HepG2 (cell line): ENCODE measurements around the gene STOML3. TPM values are rescaled to one million over a fixed set of nuclear protein-coding genes. Genes with fewer than 3 reads are reported as not detected.
"Not testable (repeated sequence)": the region's sequence is repeated elsewhere in the genome, so short reads cannot be mapped to it uniquely, and the experiment has no call there.

ENCODE experiments used
- ATAC-seq: fragments of 200-7000 bp; cut with Tn5 transposase; 3 replicates; pipeline ENCODE4 v1.9.1; 2020; ENCODE audit warnings: mild to moderate bottlenecking, moderate library complexity
- BruUV-seq: library from RNA; stranded (reverse); fragments of 400-500 nt; replicated peaks from 2 replicates; lab custom pipeline; 2021; lab: Mats Ljungman, UMichigan
- CTCF ChIA-PET: fragments of 300-600 bp; formaldehyde crosslinking; extraction: SDS; loops from one replicate; lab custom pipeline; 2021; ENCODE audit warnings: low total read pairs, inconsistent platforms, low intra/inter-chr PET ratio; lab: Yijun Ruan, JAX
- POLR2A ChIA-PET: fragments of 350-600 bp; sonication (Branson Sonifier 250); formaldehyde crosslinking; loops from one replicate; lab custom pipeline; 2020; ENCODE audit warnings: antibody characterized with exemption, inconsistent platforms; lab: Yijun Ruan, JAX
- DNase-seq: peaks from one replicate; pipeline ENCODE4 v3.0.0-alpha.2; 2015; ENCODE audit warnings: low spot score
- FAIRE-seq: peaks from 3 replicates; lab custom pipeline; 2011; peaks lifted over from hg19 to GRCh38; lab: Jason Lieb, UNC
- H2AFZ ChIP-seq: one replicate; pipeline ENCODE4 v1.6.1; 2011; ENCODE audit warnings: low read length, inconsistent platforms
- H3K27ac ChIP-seq: fragments of 300-600 bp; 3 replicates; pipeline ENCODE4 v1.8.0; 2011; ENCODE audit warnings: mixed run types, mild to moderate bottlenecking, mixed read lengths, low read length, inconsistent platforms; ENCODE audit not compliant: insufficient read depth; ENCODE audit errors: extremely low read length
- H3K27me3 ChIP-seq, 2 experiments: fragments of 200-600 bp in 1 of 2; 2 replicates in 1 of 2; 3 replicates in 1 of 2; pipeline versions ENCODE4 v1.6.0 to v1.8.0; 2011; ENCODE audit warnings: low read length in 2 of 2, mild to moderate bottlenecking in 2 of 2, moderate library complexity in 2 of 2, inconsistent platforms in 1 of 2; ENCODE audit not compliant: insufficient read depth in 2 of 2, control insufficient read depth in 1 of 2
- H3K36me3 ChIP-seq, 2 experiments: fragments of 200-600 bp in 1 of 2; replicated peaks in 1 of 2; 2 replicates in 1 of 2; 3 replicates in 1 of 2; pipeline versions ENCODE4 v1.5.1 to v1.8.0; 2011; ENCODE audit warnings: low read length in 2 of 2, inconsistent platforms in 1 of 2; ENCODE audit not compliant: insufficient read depth in 2 of 2, control insufficient read depth in 1 of 2
- H3K4me1 ChIP-seq: 2 replicates; pipeline ENCODE4 v1.5.1; 2012; ENCODE audit warnings: low read length, inconsistent platforms; ENCODE audit not compliant: insufficient read depth
- H3K4me2 ChIP-seq: 2 replicates; pipeline ENCODE4 v1.6.0; 2011; ENCODE audit warnings: low read depth, low read length, inconsistent platforms
- H3K4me3 ChIP-seq, 3 experiments: fragments of 200-600 bp in 1 of 3; sonication (generic), shearing (Covaris generic) in 1 of 3; replicated peaks in 1 of 3; 2 replicates each; pipeline ENCODE4 v1.5.1; 2011 to 2016; ENCODE audit warnings: low read length in 3 of 3, inconsistent platforms in 2 of 3, low read depth in 2 of 3, mild to moderate bottlenecking in 2 of 3, control low read depth in 1 of 3, mixed read lengths in 1 of 3; ENCODE audit not compliant: insufficient read depth in 1 of 3
- H3K79me2 ChIP-seq: one replicate; pipeline ENCODE4 v1.6.1; 2011; ENCODE audit warnings: low read length, inconsistent platforms; ENCODE audit not compliant: insufficient read depth
- H3K9ac ChIP-seq: 2 replicates; pipeline ENCODE4 v1.6.0; 2011; ENCODE audit warnings: mild to moderate bottlenecking, low read depth, low read length, inconsistent platforms; ENCODE audit not compliant: insufficient read depth
- H3K9me3 ChIP-seq: 2 replicates; pipeline ENCODE4 v1.5.1; 2012; ENCODE audit warnings: mild to moderate bottlenecking, low read length
- H4K20me1 ChIP-seq: 2 replicates; pipeline ENCODE4 v1.6.0; 2011; ENCODE audit warnings: inconsistent platforms, mild to moderate bottlenecking, low read length, moderate library complexity; ENCODE audit not compliant: insufficient read depth
- FOSL1 ChIP-seq: sonication (generic); formaldehyde crosslinking; IDR thresholded peaks from 2 replicates; pipeline ENCODE4 v1.9.0; 2021; ENCODE audit warnings: missing genetic modification reagents, borderline replicate concordance
- HOXA3 ChIP-seq: sonication (generic); formaldehyde crosslinking; IDR thresholded peaks from 2 replicates; pipeline ENCODE4 v1.5.0; 2020; ENCODE audit warnings: missing genetic modification reagents
- STAG1 ChIP-seq: sonication (generic); formaldehyde crosslinking; IDR thresholded peaks from 2 replicates; pipeline ENCODE4 v1.4.0; 2020; ENCODE audit warnings: missing genetic modification reagents
- TAF1 ChIP-seq: sonication (generic); formaldehyde crosslinking; IDR thresholded peaks from 2 replicates; pipeline ENCODE4 v1.4.0; 2020; ENCODE audit warnings: missing genetic modification reagents
- ZNF281 ChIP-seq: sonication (generic); formaldehyde crosslinking; IDR thresholded peaks from 2 replicates; pipeline ENCODE4 v1.4.0; 2020; ENCODE audit warnings: missing genetic modification reagents, borderline replicate concordance
- WGBS: methylation state at CpG from one replicate; pipeline ENCODE4 v1.1.6; 2017; ENCODE audit warnings: low lambda C conversion rate; 5-methylcytosine and 5-hydroxymethylcytosine counted together
- in situ Hi-C: cut with HindIII; loops from 2 replicates; pipeline ENCODE4 v1.10.0; 2017; ENCODE audit warnings: low pct_unique_long_range_greater_than_20kb; ENCODE audit not compliant: extremely low pct_ligation_motif_present
- intact Hi-C: fragments of 100-400 bp; cut with micrococcal nuclease; formaldehyde crosslinking; loops from one replicate; pipeline ENCODE4 v1.10.0; 2022; ENCODE audit not compliant: unreplicated experiment
- polyA plus RNA-seq, 8 experiments: library from polyadenylated mRNA; depleted of rRNA in 3 of 8; stranded (reverse) in 7 of 8; unstranded in 1 of 8; fragments of >200 nt; fragmentation: Illumina TruSeq in 4 of 8; extraction: Trizol in 4 of 8; gene quantifications; 2 replicates each; pipeline versions ENCODE4 v1.2.1 to v1.2.3, GENCODE V29; 2011 to 2016; ENCODE audit warnings: low read depth in 4 of 8, missing spikeins in 1 of 8, mixed read lengths in 1 of 8; ENCODE audit not compliant: insufficient read depth in 1 of 8
- total RNA-seq, 5 experiments: library from RNA; depleted of rRNA; stranded (reverse); fragments of >200 nt; fragmentation: Illumina TruSeq; extraction: Trizol; gene quantifications; 2 replicates each; pipeline ENCODE4 v1.2.3, GENCODE V29; 2016; ENCODE audit warnings: low read depth in 1 of 5
- TF ChIP-seq, protein P1 (sequence below): IDR thresholded peaks from 2 replicates; pipeline ENCODE4 v1.6.1; 2016; ENCODE audit warnings: mild to moderate bottlenecking
- TF ChIP-seq, protein P2 (sequence below): sonication (generic); formaldehyde crosslinking; IDR thresholded peaks from 2 replicates; pipeline ENCODE4 v1.5.0; 2020; ENCODE audit warnings: mild to moderate bottlenecking, missing genetic modification reagents, moderate library complexity

STOML3 gene
- total and polyA plus RNA-seq, 2 of the 13 experiments (the other 11 are each of a cell fraction or from before 2014, with no cell fraction given) = not detected

DNA sequence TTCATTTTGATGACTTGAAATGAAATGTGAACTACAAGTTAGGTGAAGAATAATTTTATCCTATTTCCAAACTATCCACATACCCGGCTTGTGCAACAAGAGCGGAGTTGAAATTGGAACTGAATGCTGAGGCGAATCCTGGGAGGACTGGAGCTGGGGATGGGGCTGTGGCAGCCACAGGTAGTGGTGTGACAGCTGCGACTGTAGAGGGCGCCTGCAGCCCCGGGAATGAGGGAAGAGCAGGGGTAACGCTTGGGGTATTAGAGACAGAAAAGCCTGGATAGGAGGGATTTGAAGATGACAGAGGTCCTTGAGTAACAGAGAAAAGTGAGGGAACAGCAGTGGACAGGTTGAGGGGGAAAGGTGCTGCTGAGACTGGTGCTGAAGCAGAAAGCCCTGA, 22.0 kb upstream of the STOML3 start:
- POLR2A ChIA-PET = no interaction called here
- no TSS peak for BruUV-seq

DNA sequence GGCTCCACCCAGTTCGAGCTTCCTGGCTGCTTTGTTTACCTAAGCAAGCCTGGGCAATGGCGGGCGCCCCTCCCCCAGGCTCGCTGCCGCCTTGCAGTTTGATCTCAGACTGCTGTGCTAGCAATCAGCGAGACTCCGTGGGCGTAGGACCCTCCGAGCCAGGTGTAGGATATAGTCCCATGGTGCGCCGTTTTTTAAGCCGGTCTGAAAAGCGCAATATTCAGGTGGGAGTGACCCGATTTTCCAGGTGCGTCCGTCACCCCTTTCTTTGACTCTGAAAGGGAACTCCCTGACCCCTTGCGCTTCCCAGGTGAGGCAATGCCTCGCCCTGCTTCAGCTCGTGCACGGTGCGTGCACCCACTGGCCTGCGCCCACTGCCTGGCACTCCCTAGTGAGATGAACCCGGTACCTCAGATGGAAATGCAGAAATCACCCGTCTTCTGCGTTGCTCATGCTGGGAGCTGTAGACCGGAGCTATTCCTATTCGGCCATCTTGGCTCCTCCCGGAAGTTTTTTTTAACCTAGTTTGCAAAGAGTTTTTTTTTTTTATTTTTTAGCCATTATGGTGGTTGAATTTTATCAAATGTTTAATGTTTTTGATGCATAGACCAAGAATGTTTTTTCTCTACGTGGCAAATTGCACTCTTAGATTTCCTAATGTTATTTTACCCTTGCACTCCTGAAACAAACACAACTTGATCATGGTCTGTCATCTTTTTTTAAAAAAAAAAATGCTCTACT, 15.9 kb upstream of the STOML3 start:
- H2AFZ ChIP-seq, DNase-seq, H3K9me3 ChIP-seq, CTCF ChIA-PET, H4K20me1 ChIP-seq, FAIRE-seq, H3K27me3 ChIP-seq, ATAC-seq, H3K9ac ChIP-seq, POLR2A ChIA-PET, in situ Hi-C loops, H3K27ac ChIP-seq, H3K79me2 ChIP-seq, H3K4me1 ChIP-seq, intact Hi-C loops: not testable (repeated sequence)
- BruUV-seq = TSS peak; percentile 81
- H3K36me3 ChIP-seq = peaks cover 2 to 19% of the 10 kb centered on the region in 2 experiments; a peak in 4 of 5 replicates
- H3K4me2 ChIP-seq = peak overlapping the region; percentile 47
- 41% methylated on average over 15 of the region's 29 CpGs for WGBS
- H3K4me3 ChIP-seq = peak overlapping the region; percentile 24 to 33 (median 29); a peak in 5 of 6 replicates
- TF ChIP-seq, protein P1, sequence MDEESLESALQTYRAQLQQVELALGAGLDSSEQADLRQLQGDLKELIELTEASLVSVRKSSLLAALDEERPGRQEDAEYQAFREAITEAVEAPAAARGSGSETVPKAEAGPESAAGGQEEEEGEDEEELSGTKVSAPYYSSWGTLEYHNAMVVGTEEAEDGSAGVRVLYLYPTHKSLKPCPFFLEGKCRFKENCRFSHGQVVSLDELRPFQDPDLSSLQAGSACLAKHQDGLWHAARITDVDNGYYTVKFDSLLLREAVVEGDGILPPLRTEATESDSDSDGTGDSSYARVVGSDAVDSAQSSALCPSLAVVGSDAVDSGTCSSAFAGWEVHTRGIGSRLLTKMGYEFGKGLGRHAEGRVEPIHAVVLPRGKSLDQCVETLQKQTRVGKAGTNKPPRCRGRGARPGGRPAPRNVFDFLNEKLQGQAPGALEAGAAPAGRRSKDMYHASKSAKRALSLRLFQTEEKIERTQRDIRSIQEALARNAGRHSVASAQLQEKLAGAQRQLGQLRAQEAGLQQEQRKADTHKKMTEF (CRISPR knock-in tag) = peak; percentile 43; the same call in 1 of the 2 replicates
- TF ChIP-seq ZNF281 (CRISPR knock-in tag) = peak; percentile 87
- peak; percentile 30; the same call in 1 of the 2 replicates for TF ChIP-seq HOXA3
- 0 out of 2 replicates have a peak, but pooled peaks have one; percentile 40 for TF ChIP-seq TAF1

More for the DNA sequence above, 22.0 kb upstream of the STOML3 start:
- Histone ChIP-seq H3K4me1 (no peaks in the 10 kb centered on the region), H3K36me3 (peaks cover 11 to 61% of the 10 kb centered on the region in 2 experiments), H3K9me3 (no peaks in the 10 kb centered on the region), H2AFZ (no peak overlapping the region), H3K27ac (no peak overlapping the region), H3K4me2 (no peak overlapping the region), H3K27me3 (no peaks in the 10 kb centered on the region), H4K20me1 (no peaks in the 10 kb centered on the region), H3K9ac (no peak overlapping the region), H3K4me3 (no peak overlapping the region), H3K79me2 (no peaks in the 10 kb centered on the region)
- CTCF ChIA-PET = no interaction called here
- intact Hi-C loops = no loop called here
- TF ChIP-seq STAG1 (CRISPR knock-in tag) (0 out of 2 replicates have a peak, but pooled peaks have one; percentile 5), FOSL1 (CRISPR knock-in tag) (no peak)
- TF ChIP-seq, protein P2, sequence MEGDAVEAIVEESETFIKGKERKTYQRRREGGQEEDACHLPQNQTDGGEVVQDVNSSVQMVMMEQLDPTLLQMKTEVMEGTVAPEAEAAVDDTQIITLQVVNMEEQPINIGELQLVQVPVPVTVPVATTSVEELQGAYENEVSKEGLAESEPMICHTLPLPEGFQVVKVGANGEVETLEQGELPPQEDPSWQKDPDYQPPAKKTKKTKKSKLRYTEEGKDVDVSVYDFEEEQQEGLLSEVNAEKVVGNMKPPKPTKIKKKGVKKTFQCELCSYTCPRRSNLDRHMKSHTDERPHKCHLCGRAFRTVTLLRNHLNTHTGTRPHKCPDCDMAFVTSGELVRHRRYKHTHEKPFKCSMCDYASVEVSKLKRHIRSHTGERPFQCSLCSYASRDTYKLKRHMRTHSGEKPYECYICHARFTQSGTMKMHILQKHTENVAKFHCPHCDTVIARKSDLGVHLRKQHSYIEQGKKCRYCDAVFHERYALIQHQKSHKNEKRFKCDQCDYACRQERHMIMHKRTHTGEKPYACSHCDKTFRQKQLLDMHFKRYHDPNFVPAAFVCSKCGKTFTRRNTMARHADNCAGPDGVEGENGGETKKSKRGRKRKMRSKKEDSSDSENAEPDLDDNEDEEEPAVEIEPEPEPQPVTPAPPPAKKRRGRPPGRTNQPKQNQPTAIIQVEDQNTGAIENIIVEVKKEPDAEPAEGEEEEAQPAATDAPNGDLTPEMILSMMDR (CRISPR knock-in tag) = peak; percentile 38
- DNase-seq (no peak), FAIRE-seq (no peak), ATAC-seq (peak; percentile 88)
- in situ Hi-C loops = no loop called here
- 89% methylated on average over 7 of the region's 7 CpGs for WGBS
